Loucy (cell line): ENCODE data around the gene ZNF75A.

Source experiments
- H2AFZ ChIP-seq: fragments of 200-600 bp; sonication (generic); 2 replicates; pipeline ENCODE4 v1.6.0; 2016; ENCODE audit warnings: antibody characterized with exemption, mild to moderate bottlenecking, low read length, moderate library complexity
- H3F3A ChIP-seq: fragments of 200-600 bp; 2 replicates; pipeline ENCODE4 v1.6.0; 2016; ENCODE audit warnings: antibody characterized with exemption, low read depth, mild to moderate bottlenecking
- H3K27me3 ChIP-seq: fragments of 200-600 bp; sonication (generic); 2 replicates; pipeline ENCODE4 v1.6.1; 2014; ENCODE audit warnings: low read length, mild to moderate bottlenecking; ENCODE audit not compliant: insufficient read depth, poor library complexity, severe bottlenecking
- H3K36me3 ChIP-seq: fragments of 200-600 bp; sonication (generic); 2 replicates; pipeline ENCODE4 v1.6.1; 2016; ENCODE audit warnings: low read length; ENCODE audit not compliant: insufficient read depth
- H3K4me1 ChIP-seq: fragments of 200-600 bp; sonication (generic); 2 replicates; pipeline ENCODE4 v1.5.1; 2014; ENCODE audit warnings: low read length, mild to moderate bottlenecking; ENCODE audit not compliant: insufficient read depth, poor library complexity, severe bottlenecking
- H3K4me2 ChIP-seq: fragments of 200-600 bp; sonication (generic); 2 replicates; pipeline ENCODE4 v1.6.0; 2014; ENCODE audit warnings: antibody characterized with exemption, low read length, low read depth, mild to moderate bottlenecking; ENCODE audit not compliant: poor library complexity, severe bottlenecking
- H3K4me3 ChIP-seq: fragments of 200-600 bp; sonication (generic); 2 replicates; pipeline ENCODE4 v1.5.1; 2014; ENCODE audit warnings: low read length, mild to moderate bottlenecking, mixed read lengths; ENCODE audit not compliant: poor library complexity, severe bottlenecking
- H3K79me2 ChIP-seq: fragments of 200-600 bp; sonication (generic); 2 replicates; pipeline ENCODE4 v1.6.1; 2014; ENCODE audit warnings: low read length; ENCODE audit not compliant: insufficient read depth
- H3K9ac ChIP-seq: fragments of 200-600 bp; sonication (generic); 2 replicates; pipeline ENCODE4 v1.6.0; 2014; ENCODE audit warnings: mild to moderate bottlenecking, low read depth, low read length, moderate library complexity; ENCODE audit not compliant: poor library complexity, severe bottlenecking
- H3K9me2 ChIP-seq: fragments of 200-600 bp; sonication (generic); replicated peaks from 2 replicates; pipeline ENCODE4 v1.6.1; 2016; ENCODE audit warnings: low read depth, low read length, mixed read lengths
- H3K9me3 ChIP-seq: fragments of 200-600 bp; sonication (generic); 2 replicates; pipeline ENCODE4 v1.6.1; 2014; ENCODE audit warnings: mild to moderate bottlenecking, antibody characterized with exemption, low read length, low read depth; ENCODE audit not compliant: insufficient read depth
- H4K20me1 ChIP-seq: fragments of 200-600 bp; sonication (generic); 2 replicates; pipeline ENCODE4 v1.6.0; 2014; ENCODE audit warnings: antibody characterized with exemption, low read length, mild to moderate bottlenecking; ENCODE audit not compliant: insufficient read depth, poor library complexity, severe bottlenecking
- EZH2phosphoT487 ChIP-seq: fragments of 200-600 bp; IDR thresholded peaks from 2 replicates; pipeline ENCODE4 v1.6.1; 2018; ENCODE audit warnings: antibody characterized with exemption, mild to moderate bottlenecking, moderate library complexity, borderline replicate concordance
- TF ChIP-seq, protein P1 (sequence below): fragments of 200-600 bp; sonication (generic); conservative IDR thresholded peaks from 2 replicates; pipeline ENCODE4 v1.5.1; 2014; ENCODE audit warnings: mild to moderate bottlenecking, antibody characterized with exemption, low read length

The ZNF75A gene

DNA sequence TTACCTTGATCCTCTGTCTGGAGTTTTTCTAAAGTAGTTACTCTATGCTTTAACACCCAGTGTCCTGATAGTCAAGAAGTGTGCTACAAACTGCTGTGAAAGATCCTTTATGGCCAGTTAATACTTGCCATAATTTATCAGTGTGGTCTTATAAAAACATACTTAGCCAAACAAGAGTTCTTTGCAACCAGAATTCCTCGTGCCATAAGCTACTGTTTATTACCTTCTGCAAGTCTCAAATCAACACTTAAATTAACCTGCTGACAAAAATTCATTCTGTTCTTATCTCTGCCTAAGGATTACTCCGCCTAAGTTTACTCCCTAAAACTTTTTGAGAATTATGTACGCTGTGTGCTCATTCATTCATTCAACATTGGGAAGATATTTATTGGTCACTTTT is 22.8 kb downstream of the ZNF75A start:
- Histone ChIP-seq H2AFZ (no peak overlapping the region), H3K9me2 (no peaks in the 10 kb centered on the region), H3F3A (no peaks in the 10 kb centered on the region), H3K4me3 (no peak overlapping the region), H4K20me1 (no peaks in the 10 kb centered on the region), H3K4me2 (no peak overlapping the region), H3K4me1 (no peaks in the 10 kb centered on the region), H3K79me2 (no peaks in the 10 kb centered on the region), H3K27me3 (no peaks in the 10 kb centered on the region), H3K9ac (no peak overlapping the region), H3K36me3 (no peaks in the 10 kb centered on the region), H3K9me3 (no peaks in the 10 kb centered on the region)
- TF ChIP-seq, protein P1, sequence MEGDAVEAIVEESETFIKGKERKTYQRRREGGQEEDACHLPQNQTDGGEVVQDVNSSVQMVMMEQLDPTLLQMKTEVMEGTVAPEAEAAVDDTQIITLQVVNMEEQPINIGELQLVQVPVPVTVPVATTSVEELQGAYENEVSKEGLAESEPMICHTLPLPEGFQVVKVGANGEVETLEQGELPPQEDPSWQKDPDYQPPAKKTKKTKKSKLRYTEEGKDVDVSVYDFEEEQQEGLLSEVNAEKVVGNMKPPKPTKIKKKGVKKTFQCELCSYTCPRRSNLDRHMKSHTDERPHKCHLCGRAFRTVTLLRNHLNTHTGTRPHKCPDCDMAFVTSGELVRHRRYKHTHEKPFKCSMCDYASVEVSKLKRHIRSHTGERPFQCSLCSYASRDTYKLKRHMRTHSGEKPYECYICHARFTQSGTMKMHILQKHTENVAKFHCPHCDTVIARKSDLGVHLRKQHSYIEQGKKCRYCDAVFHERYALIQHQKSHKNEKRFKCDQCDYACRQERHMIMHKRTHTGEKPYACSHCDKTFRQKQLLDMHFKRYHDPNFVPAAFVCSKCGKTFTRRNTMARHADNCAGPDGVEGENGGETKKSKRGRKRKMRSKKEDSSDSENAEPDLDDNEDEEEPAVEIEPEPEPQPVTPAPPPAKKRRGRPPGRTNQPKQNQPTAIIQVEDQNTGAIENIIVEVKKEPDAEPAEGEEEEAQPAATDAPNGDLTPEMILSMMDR = no peak
- no peak for TF ChIP-seq EZH2phosphoT487

DNA sequence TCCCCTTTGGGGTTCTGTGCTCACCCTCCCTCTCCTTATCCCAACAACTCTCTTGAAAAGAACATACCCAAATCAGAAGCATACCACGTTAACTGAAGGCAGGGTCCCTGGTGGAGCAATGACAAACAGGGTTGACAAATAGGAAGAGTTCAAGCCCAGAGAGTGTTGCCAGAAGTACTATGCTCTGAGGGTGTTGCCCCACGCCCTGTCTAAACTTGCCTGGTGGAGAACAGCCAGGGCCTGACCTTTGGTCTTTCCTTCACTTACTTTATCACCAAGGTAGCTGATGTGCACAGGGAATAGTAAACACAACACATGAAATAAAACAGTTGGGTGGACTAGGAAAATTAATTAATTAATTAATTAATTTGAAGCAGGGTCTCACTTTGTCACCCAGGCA is 23.3 kb downstream of the ZNF75A start:
- TF ChIP-seq EZH2phosphoT487 = no peak
- TF ChIP-seq, protein P1 = no peak
- no peaks in the 10 kb centered on the region for H3K4me1 ChIP-seq
- no peak overlapping the region for H2AFZ ChIP-seq
- H3K9me2 ChIP-seq = no peaks in the 10 kb centered on the region
- no peaks in the 10 kb centered on the region for H3F3A ChIP-seq
- H3K36me3 ChIP-seq = no peaks in the 10 kb centered on the region
- no peak overlapping the region for H3K4me2 ChIP-seq
- H3K4me3 ChIP-seq = no peak overlapping the region
- no peaks in the 10 kb centered on the region for H3K9me3 ChIP-seq
- no peaks in the 10 kb centered on the region for H3K79me2 ChIP-seq
- no peaks in the 10 kb centered on the region for H4K20me1 ChIP-seq
- no peaks in the 10 kb centered on the region for H3K27me3 ChIP-seq
- no peak overlapping the region for H3K9ac ChIP-seq

DNA sequence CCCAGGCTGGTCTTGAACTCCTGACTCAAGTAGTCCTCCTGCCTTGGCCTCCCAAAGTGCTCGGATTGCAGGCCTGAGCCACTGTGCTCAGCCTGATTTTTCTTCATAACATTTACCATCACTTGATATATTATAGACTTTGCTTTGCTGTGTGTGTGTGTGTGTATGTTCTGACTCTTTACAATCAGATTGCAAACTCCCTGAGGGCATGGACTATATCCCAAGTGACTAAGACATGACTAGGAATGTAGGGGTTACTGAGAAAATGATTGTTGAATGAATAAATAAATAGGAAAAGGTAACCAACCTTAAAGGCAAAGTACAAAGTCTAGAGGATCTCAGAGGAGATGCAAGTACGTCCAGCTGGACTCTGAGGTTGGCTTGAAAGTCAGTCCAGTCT is 40.7 kb downstream of the ZNF75A start:
- no peak overlapping the region for H3K9ac ChIP-seq
- no peaks in the 10 kb centered on the region for H3K27me3 ChIP-seq

More for the DNA sequence above, 40.7 kb downstream of the ZNF75A start:
- Histone ChIP-seq H3F3A (no peaks in the 10 kb centered on the region), H3K4me3 (no peak overlapping the region), H3K79me2 (no peaks in the 10 kb centered on the region), H3K4me2 (no peak overlapping the region), H3K9me3 (no peaks in the 10 kb centered on the region), H3K4me1 (no peaks in the 10 kb centered on the region), H4K20me1 (no peaks in the 10 kb centered on the region), H2AFZ (no peak overlapping the region), H3K9me2 (no peaks in the 10 kb centered on the region), H3K36me3 (no peaks in the 10 kb centered on the region)
- TF ChIP-seq, protein P1 = no peak
- no peak for TF ChIP-seq EZH2phosphoT487
